ENCODE results near the gene SKI.

SKI gene

GRCh38 chr1:2298685-2299084, 70.6 kb downstream of the SKI start:
- DNase-seq: no peak

DNA sequence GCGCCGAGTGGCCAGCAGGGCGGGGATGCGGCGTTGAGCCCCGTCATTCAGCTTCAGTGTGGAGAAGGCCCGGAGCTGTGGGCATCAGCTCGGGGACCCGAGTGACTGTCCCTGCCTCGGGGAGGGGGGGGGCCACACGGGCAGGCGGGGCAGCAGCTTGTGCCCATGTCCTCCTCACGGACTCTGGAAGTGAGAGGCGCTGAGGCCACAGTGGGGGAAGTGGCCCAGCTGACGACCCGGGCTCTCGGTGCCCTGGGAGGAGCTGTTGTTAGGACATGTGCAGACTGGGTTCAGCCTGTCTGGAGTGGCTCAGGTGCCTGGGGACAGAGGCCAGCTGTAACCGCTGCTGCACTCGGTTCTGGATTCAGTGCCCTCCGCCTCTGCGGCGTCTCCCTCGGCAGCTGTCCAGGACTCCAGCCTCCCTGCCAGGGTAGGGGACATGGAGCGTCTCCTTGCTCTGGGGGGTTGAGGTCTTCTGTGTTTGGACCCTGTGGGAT, 71.1 kb downstream of the SKI start:
- DNase-seq: no peak

DNA sequence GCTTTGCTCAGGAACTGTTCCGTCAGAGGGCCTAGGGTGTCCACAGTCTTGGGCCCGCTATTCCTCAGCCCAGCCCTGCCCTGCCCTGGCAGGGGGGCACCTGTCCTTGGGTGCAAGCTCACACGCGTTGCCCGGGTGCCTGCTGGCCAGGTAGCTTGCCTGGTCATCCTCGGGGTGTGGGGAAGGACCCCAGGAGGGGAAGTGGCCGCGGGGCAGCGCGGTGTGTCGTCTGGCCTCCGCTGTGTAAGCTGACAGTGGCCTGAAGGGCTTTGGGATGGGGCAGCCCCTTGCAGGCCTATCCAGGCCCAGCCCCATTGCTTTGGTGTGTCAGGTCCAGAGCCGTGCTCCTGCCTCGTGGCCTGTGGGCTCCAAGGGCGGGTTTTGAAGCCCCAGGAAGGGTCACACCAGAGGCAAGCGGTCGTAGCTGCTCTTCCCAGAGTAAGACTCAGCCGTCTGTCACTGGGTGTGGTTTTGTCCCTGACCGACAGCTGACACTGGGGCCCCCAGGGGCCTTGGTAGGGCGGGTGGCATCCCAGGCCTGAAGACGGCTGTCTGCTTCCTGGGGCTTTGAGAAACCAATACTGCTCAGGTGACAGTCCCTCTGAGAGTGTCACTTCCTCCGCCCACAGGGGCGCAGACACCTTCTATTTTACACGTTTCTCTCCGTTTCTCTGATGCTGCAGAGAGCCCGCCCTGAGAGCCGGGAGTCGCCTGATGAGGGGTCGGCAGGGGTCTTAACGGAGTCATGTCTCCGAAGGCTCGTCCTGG, 72.1 kb downstream of the SKI start:
- DNase-seq: peak; percentile 79

GRCh38 chr1:2300851-2301606, 72.9 kb downstream of the SKI start:
- peak; percentile 94 for DNase-seq

DNA sequence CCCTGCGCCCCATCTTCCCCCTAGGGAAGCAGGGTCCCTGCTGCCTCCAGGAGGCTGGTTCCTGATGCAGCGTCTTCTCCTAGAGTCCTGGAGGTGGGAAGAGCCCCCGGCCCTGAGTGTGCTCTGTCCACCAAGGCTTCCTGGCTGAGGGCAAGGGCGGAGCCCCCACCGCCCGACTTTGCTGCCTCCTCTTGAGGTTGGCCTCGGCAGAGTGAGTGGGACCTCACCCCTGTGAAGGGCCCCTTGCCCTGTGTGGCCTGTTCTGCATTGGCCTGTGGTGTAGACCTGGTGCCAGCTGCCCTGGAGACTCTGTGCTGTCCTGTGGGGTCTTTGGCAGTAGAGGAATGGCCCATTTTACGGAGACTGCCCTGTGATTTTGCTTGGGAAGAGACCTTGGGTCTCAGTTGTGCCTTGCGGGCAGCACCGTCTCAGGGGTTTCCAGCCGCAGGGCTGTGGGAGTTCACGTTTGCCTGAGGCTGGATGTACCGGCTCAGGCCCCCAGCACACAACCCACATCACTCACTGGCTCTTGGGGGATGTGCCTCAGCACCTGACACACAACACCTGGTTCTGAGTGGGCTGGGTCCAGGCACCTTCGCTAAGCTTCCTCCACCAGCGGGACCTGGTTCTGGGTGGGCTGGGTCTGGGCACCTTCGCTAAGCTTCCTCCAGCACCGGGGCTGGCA, 73.6 kb downstream of the SKI start:
- DNase-seq: no peak

- no peak for DNase-seq
These were observed 74.3 kb downstream of the SKI start for GRCh38 chr1:2302292-2302925.

GRCh38 chr1:2303016-2303775, 75.1 kb downstream of the SKI start:
- no peak for DNase-seq

DNA sequence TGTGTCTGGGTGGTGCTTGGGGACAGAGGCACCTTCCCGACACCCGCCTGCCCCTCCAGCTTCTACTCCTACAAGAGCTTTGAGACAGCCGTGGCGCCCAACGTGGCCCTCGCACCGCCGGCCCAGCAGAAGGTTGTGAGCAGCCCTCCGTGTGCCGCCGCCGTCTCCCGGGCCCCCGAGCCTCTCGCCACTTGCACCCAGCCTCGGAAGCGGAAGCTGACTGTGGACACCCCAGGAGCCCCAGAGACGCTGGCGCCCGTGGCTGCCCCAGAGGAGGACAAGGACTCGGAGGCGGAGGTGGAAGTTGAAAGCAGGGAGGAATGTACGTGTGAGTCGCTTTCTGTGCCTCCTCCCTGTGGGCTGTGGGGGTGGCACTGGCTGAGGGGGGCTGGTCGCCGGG, 75.7 kb downstream of the SKI start:
- no peak for DNase-seq

- DNase-seq: no peak
These were observed 76.2 kb downstream of the SKI start for GRCh38 chr1:2304282-2304681.

DNA sequence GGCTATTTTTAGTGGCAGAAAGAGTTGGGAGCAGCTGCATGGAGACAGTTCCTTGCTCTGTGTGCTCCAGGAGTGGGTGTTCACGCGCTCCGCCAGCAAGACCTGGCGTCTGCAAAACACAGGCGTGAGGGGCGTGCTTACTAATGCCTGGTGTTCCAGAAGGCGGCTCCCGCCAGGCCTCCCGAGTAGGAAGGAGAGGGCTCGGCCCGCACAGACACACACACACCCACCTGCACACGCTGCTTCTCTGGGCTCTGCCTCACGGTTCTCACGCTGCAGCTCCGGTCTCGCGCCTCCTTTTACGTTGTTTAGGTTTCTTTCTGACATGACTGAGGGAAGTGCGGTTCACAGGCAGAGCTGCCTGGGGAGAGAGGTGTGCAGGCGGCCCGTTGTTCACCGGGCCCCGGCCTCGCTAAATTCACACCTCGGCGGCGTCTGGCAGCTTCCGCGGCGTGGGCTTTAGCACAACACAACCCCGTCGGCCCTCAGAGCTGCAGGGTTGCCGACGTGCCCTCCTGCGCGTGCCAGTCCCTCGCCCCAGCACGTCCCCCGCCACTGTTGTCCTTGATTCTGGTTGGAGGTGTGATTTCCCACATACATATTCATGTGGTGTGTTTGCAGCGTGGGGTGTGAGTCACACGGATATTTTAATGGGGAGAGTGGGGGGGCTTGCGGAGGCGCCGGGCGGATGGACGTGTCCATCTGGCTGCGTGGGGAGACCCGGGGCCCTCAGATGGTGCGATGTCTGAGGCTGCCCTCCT, 77.0 kb downstream of the SKI start:
- peak; percentile 29 for DNase-seq

- no peak for DNase-seq
These were observed 78.2 kb downstream of the SKI start for GRCh38 chr1:2306151-2306978.

DNA sequence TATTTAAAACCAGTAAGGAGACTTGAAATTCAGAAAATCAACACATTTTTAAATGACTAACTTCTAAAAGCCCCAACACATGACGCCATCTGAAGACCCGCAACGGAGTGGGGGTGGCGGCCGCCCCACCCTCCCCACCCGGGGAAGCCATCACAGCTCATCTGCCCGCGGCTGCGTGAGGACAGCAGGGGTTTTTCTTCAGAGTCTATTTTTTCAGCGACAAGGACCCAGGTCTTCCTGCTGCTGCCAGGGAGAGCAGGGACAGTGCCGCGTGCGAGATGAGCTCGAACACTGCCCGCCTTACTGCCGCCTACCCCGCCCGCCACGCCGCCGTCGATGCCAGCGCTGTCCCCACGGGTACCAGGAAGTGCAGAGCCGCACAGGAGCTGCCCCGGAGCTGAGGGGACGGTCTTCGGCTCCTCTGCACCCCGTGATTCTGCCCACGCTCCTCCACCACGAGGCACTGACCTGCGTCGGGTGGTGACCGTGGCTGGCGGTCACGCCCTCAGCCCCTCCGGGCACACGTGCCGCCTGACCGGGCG, 79.0 kb downstream of the SKI start:
- no peak for DNase-seq

DNA sequence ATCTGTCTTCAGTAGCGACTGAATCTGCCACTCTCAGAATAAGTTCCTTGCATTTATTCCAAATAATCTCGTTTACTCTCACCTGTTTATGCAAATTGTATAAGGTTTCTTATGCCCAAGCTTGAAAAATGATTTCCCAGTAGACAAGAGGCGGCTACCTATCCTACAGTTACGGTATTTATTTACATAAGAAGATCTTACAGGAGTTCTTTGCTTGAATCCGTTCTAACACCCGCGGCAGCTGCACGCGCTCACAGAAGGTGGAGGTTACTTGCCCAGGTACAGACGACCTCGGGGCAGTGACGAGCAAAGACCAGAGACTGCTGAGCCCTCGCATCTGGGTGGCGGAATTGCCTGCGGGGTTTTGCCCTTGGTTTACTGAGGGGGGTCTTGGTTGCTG, 79.9 kb downstream of the SKI start:
- no peak for DNase-seq

DNA sequence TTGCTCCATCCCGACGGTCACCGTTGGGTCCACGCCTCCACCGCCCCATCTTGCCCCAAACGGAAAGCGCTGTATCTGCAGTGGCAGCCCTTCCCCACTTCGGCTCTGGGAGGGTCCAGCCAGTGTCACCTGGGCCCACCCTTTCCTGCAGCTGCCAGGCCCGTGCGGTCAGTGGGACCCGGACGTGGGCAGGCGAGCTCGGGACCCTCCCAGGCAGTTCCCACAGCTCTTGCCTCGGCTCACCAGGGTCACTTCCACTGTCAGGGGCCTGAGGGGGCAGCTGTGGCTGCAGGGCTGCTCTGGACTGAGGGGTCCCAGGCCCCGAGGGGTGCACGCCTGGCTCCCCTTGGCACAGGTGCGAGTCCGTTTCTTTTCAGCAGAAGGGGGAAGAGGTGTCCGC, 80.7 kb downstream of the SKI start:
- DNase-seq: no peak

GRCh38 chr1:2310332-2311183, 82.4 kb downstream of the SKI start:
- no peak for DNase-seq

DNA sequence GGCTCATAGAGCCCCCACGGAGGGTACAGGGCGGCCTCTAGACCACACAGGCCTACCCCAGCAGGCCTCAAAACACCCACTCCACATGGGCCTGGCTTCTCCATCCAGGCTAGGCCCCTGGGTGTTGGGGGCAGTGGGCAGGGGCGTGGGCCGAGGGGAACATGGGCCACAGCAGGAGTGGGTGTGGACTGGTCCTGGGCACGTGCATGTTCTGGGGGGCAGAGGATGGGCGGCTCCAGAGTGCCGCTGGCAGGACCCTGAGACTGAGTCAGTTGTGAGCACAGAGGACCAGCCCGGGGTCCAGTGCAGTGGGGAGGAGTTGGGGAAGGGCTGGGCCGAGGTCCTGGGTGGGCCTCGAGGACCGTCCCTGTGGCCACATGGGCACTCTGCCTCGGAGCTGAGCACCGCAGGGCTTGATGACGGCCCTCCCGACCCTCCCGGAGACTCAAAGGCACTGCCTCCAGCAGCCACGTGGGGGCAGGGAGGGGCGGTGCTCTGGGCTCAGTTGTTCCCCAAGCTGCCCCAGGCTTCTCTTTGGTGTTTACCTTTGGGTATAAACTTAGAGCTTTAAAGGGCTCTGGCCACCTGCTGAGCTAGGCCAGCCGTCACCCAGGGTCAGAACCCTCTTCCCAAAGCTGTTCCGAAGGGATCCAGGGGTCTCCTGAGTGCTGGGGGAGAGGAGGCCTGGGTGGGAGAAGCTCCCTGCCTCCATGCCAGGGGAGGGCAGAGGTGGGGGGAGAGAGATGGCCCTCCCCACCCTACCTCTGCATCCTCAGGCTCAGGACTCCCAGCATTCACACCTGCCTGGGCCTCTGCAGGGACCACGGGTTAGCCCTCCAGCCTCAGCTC, 83.3 kb downstream of the SKI start:
- peak; percentile 39 for DNase-seq

GRCh38 chr1:2312160-2312514, 84.0 kb downstream of the SKI start:
- DNase-seq: no peak

DNA sequence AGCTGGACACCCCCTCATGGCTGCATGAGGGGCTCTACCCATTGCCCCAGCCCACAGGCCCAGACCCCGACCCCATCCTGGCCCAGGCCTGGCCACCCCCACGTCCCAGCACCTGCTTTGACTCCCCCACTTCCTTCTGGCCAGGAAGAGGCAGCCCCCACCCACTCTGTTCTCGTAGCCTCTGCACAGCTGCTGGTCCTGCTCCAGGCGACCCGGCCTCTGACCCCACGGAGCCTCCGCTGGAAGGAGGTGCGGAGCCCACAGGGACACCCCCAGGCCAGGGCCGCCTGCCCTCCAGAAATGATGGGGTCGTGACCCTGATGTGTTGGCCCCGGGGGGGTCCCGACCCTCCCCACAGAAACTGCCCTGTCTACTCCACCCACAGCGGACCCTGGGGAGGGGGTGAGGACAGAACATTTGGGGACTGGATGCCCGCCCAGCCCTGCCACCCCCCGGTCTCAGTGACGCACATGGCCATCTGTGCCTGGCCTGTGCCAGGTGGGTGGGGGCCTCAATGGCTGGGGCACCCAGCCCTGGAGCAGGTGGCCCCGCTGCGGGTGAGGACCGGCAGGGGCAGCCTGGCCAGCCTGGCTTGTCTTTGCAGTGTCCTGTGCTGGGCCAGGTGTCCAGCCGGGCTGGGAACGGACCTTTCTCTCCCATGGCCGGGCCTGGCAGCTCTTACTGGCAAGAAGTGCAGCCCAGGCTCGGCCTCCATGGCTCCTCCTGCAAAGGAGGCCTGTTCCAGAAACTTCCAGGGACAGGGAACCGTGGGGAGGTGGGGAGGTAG, 84.6 kb downstream of the SKI start:
- DNase-seq: no peak
